Lung (tissue), 12 donors: ENCODE results near the gene LTBP3. TPM values are rescaled to one million over a fixed set of nuclear protein-coding genes. Genes with fewer than 3 reads are reported as not detected.
A peak's percentile ranks its signal among the peaks of the same experiment; 100 is the strongest.

Source experiments
- ATAC-seq: fragments of 200-7000 bp; cut with Tn5 transposase; one replicate; pipeline ENCODE4 v1.9.1; 2020; ENCODE audit warnings: moderate number of reproducible peaks; ENCODE audit not compliant: insufficient read depth, low FRiP score
- DNase-seq, 3 donors: peaks; one replicate each; pipeline ENCODE4 v3.0.0-alpha.2; 2013 to 2017
- H3K27ac ChIP-seq, 2 donors: one replicate each; pipeline ENCODE4 v1.5.1; 2013; ENCODE audit warnings: mild to moderate bottlenecking in 2 of 2, moderate library complexity in 2 of 2, control low read depth in 1 of 2, inconsistent platforms in 1 of 2, low read depth in 1 of 2, low read length in 1 of 2
- H3K27me3 ChIP-seq, 3 donors: one replicate each; pipeline ENCODE4 v1.5.1; 2013; ENCODE audit warnings: low read length in 2 of 3; ENCODE audit not compliant: control insufficient read depth in 3 of 3, insufficient read depth in 3 of 3
- H3K36me3 ChIP-seq, 4 donors: one replicate each; pipeline ENCODE4 v1.5.1; 2013; ENCODE audit warnings: low read length in 4 of 4, mild to moderate bottlenecking in 1 of 4, moderate library complexity in 1 of 4; ENCODE audit not compliant: control insufficient read depth in 4 of 4, insufficient read depth in 4 of 4
- H3K4me1 ChIP-seq, 5 donors: one replicate each; pipeline ENCODE4 v1.5.1; 2013; ENCODE audit warnings: low read length in 5 of 5, mild to moderate bottlenecking in 2 of 5, moderate library complexity in 1 of 5; ENCODE audit not compliant: control insufficient read depth in 5 of 5, insufficient read depth in 5 of 5
- H3K4me3 ChIP-seq: one replicate; pipeline ENCODE4 v1.5.1; 2013; ENCODE audit warnings: mild to moderate bottlenecking, control low read depth, moderate library complexity
- H3K9ac ChIP-seq, 2 donors: one replicate each; pipeline ENCODE4 v1.5.1; 2013; ENCODE audit warnings: low read length in 2 of 2, control low read depth in 1 of 2; ENCODE audit not compliant: insufficient read depth in 1 of 2
- H3K9me3 ChIP-seq, 4 donors: one replicate each; pipeline ENCODE4 v1.5.1; 2013; ENCODE audit warnings: low read length in 3 of 4, mild to moderate bottlenecking in 1 of 4, moderate library complexity in 1 of 4; ENCODE audit not compliant: control insufficient read depth in 4 of 4, insufficient read depth in 3 of 4
- WGBS, 2 donors: extraction: QIAGEN DNeasy Blood & Tissue Kit; methylation state at CpG; one replicate each; pipeline ENCODE4 v1.1.7; 2013; 5-methylcytosine and 5-hydroxymethylcytosine counted together
- polyA plus RNA-seq, 2 donors: library from polyadenylated mRNA; stranded (reverse); fragments of 200-250 nt; gene quantifications; one replicate each; pipeline ENCODE4 v1.2.1, GENCODE V29; 2013
- total RNA-seq, 2 donors: library from RNA; depleted of rRNA in 1 of 2; stranded (reverse); fragments of >200 nt in 1 of 2; gene quantifications; one replicate each; pipeline ENCODE4 v1.2.1, GENCODE V29; 2014 to 2021
- TF ChIP-seq, protein P1 (sequence below): IDR thresholded peaks from 2 replicates; pipeline ENCODE4 v1.5.1; 2012; ENCODE audit warnings: mild to moderate bottlenecking; ENCODE audit errors: control extremely low read depth, extremely low read depth
- donor health status: control.
- donor health status: control.
- donor health status: Bipolar disorder and iron deficiency.
- donor health status: healthy.
- donor health status: DM: yes; HTN: yes; CAD: no.

Gene LTBP3
- total and polyA plus RNA-seq, 4 donors = 39.1 to 111 (median 73.4) TPM

DNA sequence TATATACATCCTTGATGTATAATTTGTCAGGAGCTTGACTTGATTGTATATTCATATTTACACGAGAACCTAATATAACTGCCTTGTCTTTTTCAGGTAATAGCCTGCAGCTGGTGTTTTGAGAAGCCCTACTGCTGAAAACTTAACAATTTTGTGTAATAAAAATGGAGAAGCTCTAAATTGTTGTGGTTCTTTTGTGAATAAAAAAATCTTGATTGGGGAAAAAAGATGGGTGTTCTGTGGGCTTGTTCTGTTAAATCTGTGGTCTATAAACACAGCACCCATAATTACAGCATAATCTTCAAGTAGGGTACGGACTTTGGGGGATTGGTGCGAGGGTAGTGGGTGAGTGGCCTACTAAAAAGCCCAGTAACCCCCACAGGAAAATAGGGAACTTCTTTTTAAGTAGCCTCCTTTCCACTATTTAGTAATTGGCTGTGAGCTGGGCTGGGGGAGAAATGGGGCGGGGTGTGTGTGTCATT lies 51.8 kb downstream of the LTBP3 start:
- Histone ChIP-seq H3K27ac (peak overlapping the region; percentile 74 to 94), H3K36me3 (peaks cover 9 to 60% (median 43%) of the 10 kb centered on the region in 4 donors), H3K27me3 (no peaks in the 10 kb centered on the region), H3K9me3 (no peaks in the 10 kb centered on the region), H3K4me1 (peaks cover 0 to 36% (median 17%) of the 10 kb centered on the region in 5 donors), H3K9ac (peak overlapping the region; percentile 100), H3K4me3 (peak overlapping the region; percentile 14)
- TF ChIP-seq, protein P1, sequence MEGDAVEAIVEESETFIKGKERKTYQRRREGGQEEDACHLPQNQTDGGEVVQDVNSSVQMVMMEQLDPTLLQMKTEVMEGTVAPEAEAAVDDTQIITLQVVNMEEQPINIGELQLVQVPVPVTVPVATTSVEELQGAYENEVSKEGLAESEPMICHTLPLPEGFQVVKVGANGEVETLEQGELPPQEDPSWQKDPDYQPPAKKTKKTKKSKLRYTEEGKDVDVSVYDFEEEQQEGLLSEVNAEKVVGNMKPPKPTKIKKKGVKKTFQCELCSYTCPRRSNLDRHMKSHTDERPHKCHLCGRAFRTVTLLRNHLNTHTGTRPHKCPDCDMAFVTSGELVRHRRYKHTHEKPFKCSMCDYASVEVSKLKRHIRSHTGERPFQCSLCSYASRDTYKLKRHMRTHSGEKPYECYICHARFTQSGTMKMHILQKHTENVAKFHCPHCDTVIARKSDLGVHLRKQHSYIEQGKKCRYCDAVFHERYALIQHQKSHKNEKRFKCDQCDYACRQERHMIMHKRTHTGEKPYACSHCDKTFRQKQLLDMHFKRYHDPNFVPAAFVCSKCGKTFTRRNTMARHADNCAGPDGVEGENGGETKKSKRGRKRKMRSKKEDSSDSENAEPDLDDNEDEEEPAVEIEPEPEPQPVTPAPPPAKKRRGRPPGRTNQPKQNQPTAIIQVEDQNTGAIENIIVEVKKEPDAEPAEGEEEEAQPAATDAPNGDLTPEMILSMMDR = no peak
- ATAC-seq (no peak), DNase-seq (peak in 1 of 3 donors; percentile 78)
- WGBS, 2 donors = 23 to 25% methylated on average over 4 of the region's 4 CpGs

- Histone ChIP-seq H3K27me3 (no peaks in the 10 kb centered on the region), H3K9ac (peak overlapping the region; percentile 100), H3K4me1 (peaks cover 0 to 36% (median 17%) of the 10 kb centered on the region in 5 donors), H3K9me3 (no peaks in the 10 kb centered on the region), H3K4me3 (peak overlapping the region; percentile 34), H3K36me3 (peaks cover 9 to 67% (median 45%) of the 10 kb centered on the region in 4 donors), H3K27ac (peak overlapping the region; percentile 74 to 93)
- TF ChIP-seq, protein P1 = no peak
- DNase-seq (peak; percentile 41 to 64 (median 52)), ATAC-seq (no peak)
- WGBS, 2 donors = 18 to 34% methylated on average over 12 of the region's 12 CpGs
Observed at GRCh38 chr11:65505466-65506289, 52.5 kb downstream of the LTBP3 start.

DNA sequence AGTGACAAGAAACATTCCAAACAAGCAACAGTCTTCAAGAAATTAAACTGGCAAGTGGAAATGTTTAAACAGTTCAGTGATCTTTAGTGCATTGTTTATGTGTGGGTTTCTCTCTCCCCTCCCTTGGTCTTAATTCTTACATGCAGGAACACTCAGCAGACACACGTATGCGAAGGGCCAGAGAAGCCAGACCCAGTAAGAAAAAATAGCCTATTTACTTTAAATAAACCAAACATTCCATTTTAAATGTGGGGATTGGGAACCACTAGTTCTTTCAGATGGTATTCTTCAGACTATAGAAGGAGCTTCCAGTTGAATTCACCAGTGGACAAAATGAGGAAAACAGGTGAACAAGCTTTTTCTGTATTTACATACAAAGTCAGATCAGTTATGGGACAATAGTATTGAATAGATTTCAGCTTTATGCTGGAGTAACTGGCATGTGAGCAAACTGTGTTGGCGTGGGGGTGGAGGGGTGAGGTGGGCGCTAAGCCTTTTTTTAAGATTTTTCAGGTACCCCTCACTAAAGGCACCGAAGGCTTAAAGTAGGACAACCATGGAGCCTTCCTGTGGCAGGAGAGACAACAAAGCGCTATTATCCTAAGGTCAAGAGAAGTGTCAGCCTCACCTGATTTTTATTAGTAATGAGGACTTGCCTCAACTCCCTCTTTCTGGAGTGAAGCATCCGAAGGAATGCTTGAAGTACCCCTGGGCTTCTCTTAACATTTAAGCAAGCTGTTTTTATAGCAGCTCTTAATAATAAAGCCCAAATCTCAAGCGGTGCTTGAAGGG lies 53.3 kb downstream of the LTBP3 start:
- Histone ChIP-seq H3K27ac (peak overlapping the region; percentile 74 to 93), H3K27me3 (no peaks in the 10 kb centered on the region), H3K4me3 (peak overlapping the region; percentile 46), H3K9ac (peak overlapping the region; percentile 100), H3K9me3 (peaks cover 0 to 3% (median 0%) of the 10 kb centered on the region in 4 donors), H3K36me3 (peaks cover 12 to 73% (median 45%) of the 10 kb centered on the region in 4 donors), H3K4me1 (peaks cover 0 to 36% (median 17%) of the 10 kb centered on the region in 5 donors)
- 8 to 17% methylated on average over 8 of the region's 8 CpGs for WGBS, 2 donors
- no peak for ATAC-seq
- TF ChIP-seq, protein P1 = no peak
- peak in 2 of 3 donors; percentile 49 to 68 for DNase-seq
